Measurements from ENCODE around the gene IGDCC3.
A peak's percentile ranks its signal among the peaks of the same experiment; 100 is the strongest.
"Not testable (repeated sequence)": the region's sequence is repeated elsewhere in the genome, so short reads cannot be mapped to it uniquely, and the experiment has no call there.

IGDCC3 gene

GRCh38 chr15:65360506-65360905 lies 17.3 kb downstream of the IGDCC3 start:
- no peak for DNase-seq (ENCODE audit: low read depth)
- no peak overlapping the region for H3K4me3 ChIP-seq (ENCODE audit: low read length)
- TF ChIP-seq CTCF (IDR thresholded peaks at IDR 0.05; ENCODE audit: insufficient read depth, low read depth, low read length, missing control alignments), result no peak

DNA sequence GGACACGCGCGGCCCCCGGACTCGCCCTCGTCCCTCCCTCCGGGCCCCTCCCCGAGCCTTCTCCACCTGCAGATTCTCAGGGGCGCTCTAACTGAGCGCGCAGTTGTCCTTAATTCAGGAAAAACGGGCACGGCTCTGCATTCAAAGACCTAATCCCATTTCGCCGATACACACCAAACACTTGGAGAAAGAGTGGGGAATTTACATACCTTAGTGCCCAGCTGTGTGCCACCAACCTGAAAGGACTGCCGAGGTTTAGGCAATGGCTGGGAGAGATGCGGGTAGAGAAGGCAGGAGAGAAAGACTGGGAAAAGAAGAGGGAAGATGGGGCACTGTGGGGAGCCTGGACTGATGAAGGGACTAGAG lies 21.8 kb downstream of the IGDCC3 start:
- no peak for DNase-seq (ENCODE audit: low read depth)
- no peak overlapping the region for H3K4me3 ChIP-seq (ENCODE audit: low read length)
- no peak for TF ChIP-seq CTCF (IDR thresholded peaks at IDR 0.05; ENCODE audit: insufficient read depth, low read depth, low read length, missing control alignments)

DNA sequence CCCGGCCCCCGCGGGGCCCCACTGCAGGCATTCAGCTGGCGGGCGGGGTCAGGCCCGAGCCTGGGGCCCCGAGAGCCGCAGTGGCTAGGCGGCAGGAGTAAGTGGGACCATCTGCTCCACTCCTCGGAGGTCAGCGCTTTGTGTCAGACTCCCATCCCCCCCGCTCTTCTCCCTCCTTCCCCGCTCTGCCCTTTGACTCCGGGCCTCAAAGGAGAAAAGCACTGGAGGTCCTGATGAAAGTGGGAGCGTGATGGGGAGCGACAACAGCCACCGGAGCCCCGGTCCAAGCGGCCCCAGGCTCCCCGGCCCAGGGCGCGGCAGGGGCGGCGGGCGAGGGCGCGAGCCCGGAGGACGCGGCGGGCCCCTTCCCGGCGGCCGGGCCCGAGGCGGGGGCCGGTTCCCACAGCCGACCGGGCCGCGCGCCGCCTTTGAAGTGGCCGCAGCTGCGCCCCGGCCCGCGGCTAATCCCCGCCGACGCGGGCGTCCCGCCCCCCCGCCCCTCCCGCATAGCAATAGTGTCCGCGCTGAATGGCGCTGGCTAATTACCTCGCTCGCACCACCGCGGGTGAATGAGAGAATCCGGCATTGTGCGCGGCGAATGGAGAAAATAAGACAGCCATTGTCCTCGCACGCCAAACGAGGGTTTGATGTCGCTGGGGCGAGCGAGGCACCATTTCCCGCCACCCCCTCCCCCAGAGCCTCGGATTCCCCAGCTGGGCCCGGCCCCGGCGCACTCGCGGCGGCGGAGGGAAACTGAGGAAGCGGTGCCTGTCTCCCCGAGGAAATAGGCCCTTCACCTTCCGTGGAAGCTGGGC lies 22.4 kb downstream of the IGDCC3 start:
- no peak for TF ChIP-seq CTCF (IDR thresholded peaks at IDR 0.05; ENCODE audit: insufficient read depth, low read depth, low read length, missing control alignments)
- DNase-seq (ENCODE audit: low read depth), result no peak
- H3K4me3 ChIP-seq (ENCODE audit: low read length), result peak overlapping the region; percentile 24

GRCh38 chr15:65354835-65355172 lies 23.0 kb downstream of the IGDCC3 start:
- TF ChIP-seq CTCF (IDR thresholded peaks at IDR 0.05; ENCODE audit: insufficient read depth, low read depth, low read length, missing control alignments), result no peak
- no peak for DNase-seq (ENCODE audit: low read depth)
- no peak overlapping the region for H3K4me3 ChIP-seq (ENCODE audit: low read length)

GRCh38 chr15:65351972-65352371 lies 25.8 kb downstream of the IGDCC3 start:
- DNase-seq (ENCODE audit: low read depth); H3K4me3 ChIP-seq (ENCODE audit: low read length): not testable (repeated sequence)

GRCh38 chr15:65349338-65349737 lies 28.5 kb downstream of the IGDCC3 start:
- DNase-seq (ENCODE audit: low read depth), result no peak
- no peak for TF ChIP-seq CTCF (IDR thresholded peaks at IDR 0.05; ENCODE audit: insufficient read depth, low read depth, low read length, missing control alignments)

GRCh38 chr15:65347756-65348155 lies 30.0 kb downstream of the IGDCC3 start:
- not testable (repeated sequence) for DNase-seq (ENCODE audit: low read depth); H3K4me3 ChIP-seq (ENCODE audit: low read length)

More at GRCh38 chr15:65349338-65349737, 28.5 kb downstream of the IGDCC3 start:
- H3K4me3 ChIP-seq (ENCODE audit: low read length), result no peak overlapping the region

- no peak for TF ChIP-seq CTCF (IDR thresholded peaks at IDR 0.05; ENCODE audit: insufficient read depth, low read depth, low read length, missing control alignments)
- H3K4me3 ChIP-seq (ENCODE audit: low read length), result no peak overlapping the region
- no peak for DNase-seq (ENCODE audit: low read depth)
Observed at GRCh38 chr15:65346856-65347598, 30.8 kb downstream of the IGDCC3 start.
